Upper lobe of right lung (tissue), 1 donor: ENCODE data around the gene SLC1A4. TPM values are rescaled to one million over a fixed set of nuclear protein-coding genes. Genes with fewer than 3 reads are reported as not detected.

Experiments
- ATAC-seq: fragments of 200-7000 bp; cut with Tn5 transposase; one replicate; pipeline ENCODE4 v1.9.1; 2020; ENCODE audit warnings: mild to moderate bottlenecking, moderate library complexity
- DNase-seq: peaks from one replicate; pipeline ENCODE4 v3.0.0-alpha.2; 2020
- H3K27ac ChIP-seq: fragments of 200-600 bp; one replicate; pipeline ENCODE4 v1.8.0; 2022
- H3K27me3 ChIP-seq: fragments of 200-600 bp; one replicate; pipeline ENCODE4 v1.8.0; 2022; ENCODE audit warnings: mild to moderate bottlenecking
- H3K36me3 ChIP-seq: fragments of 200-600 bp; one replicate; pipeline ENCODE4 v1.8.0; 2022
- H3K4me1 ChIP-seq: fragments of 200-600 bp; one replicate; pipeline ENCODE4 v1.8.0; 2022
- H3K4me3 ChIP-seq: fragments of 200-600 bp; one replicate; pipeline ENCODE4 v1.8.0; 2022; ENCODE audit warnings: mild to moderate bottlenecking
- H3K9me3 ChIP-seq: fragments of 200-600 bp; one replicate; pipeline ENCODE4 v1.8.0; 2022
- intact Hi-C: fragments of 100-400 bp; cut with DNase I; formaldehyde crosslinking; loops from one replicate; pipeline ENCODE4 v1.11.0; 2022
- total RNA-seq: library from RNA; stranded (reverse); fragmentation: NEBNext Ultra II Directional; extraction: Animal tissue kit (Norgen Biotek cat#: 25700); gene quantifications from one replicate; pipeline ENCODE4 v1.2.1, GENCODE V29; 2021
- TF ChIP-seq, protein P1 (sequence below): fragments of 200-600 bp; IDR thresholded peaks from one replicate; pipeline ENCODE4 v1.8.0; 2022; ENCODE audit warnings: antibody characterized with exemption
- donor health status: DM: no; HTN: yes; CAD: no; lungs with severe emphysema.

The SLC1A4 gene
- total RNA-seq, 1 donor from 2014 or later: 12.2 TPM

DNA sequence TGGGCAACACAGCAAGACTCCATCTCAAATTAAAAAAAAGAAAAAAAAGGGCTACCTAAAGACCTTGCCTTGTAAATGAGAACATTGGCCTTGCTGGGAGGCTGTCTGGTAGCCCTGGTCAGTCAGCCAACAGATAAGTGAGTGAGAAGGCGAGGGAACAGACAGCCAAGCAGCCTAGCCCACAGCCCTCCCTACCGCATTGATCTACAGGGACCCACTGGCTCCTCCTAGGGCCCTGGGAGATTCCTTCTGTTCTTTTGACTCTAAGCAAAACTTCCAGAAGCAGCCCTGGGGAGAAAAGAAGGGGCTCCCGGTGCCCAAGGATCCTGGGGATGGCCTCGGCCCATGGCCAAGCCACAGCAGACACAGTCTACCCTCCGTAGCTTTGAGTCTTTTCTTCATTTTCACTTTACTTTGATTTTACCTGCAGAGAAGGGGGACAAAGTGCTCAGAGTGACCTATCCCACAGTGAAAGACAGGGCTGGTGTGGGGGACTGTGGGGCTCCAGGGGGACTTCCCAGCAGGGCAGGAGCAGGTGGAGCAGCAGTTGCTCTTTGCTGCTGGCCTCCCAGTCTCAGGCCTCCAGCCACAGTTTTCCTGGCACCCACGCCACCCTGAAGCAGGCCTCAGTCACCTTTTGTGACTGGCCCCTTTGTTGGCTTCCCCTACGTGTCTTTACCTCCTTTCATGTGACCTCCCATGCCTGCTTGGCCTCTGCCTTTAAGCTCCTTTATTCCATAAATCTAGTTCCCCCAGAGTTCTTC lies 72.1 kb downstream of the SLC1A4 start:
- no peak for DNase-seq
- intact Hi-C loops: no loop called here

DNA sequence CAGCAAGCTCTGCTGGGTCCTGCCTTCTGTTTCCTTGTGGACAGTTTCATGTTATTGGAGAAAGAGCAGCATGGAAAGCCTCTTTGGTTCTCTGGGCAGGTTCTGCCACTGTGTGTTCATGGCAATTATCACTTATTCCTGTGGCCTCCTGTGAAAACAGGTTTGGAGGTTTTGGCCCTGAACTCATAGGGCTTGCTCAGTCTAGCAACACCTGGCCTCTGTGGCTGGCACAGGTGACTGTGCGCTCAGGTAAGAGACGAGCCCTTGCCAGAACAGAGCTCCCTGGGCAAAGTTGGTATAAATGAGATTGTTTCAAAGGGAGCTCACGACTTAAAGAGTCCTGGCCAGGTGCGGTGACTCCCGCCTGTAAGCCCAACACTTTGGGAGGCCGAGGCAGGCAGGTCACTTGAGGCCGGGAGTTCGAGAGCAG lies 72.7 kb downstream of the SLC1A4 start:
- Histone ChIP-seq H3K27ac (no peak overlapping the region), H3K4me1 (peaks cover 54% of the 10 kb centered on the region), H3K36me3 (no peaks in the 10 kb centered on the region), H3K27me3 (no peaks in the 10 kb centered on the region), H3K4me3 (no peak overlapping the region), H3K9me3 (no peaks in the 10 kb centered on the region)
- intact Hi-C loops: no loop called here
- ATAC-seq (no peak), DNase-seq (no peak)
- TF ChIP-seq, protein P1, sequence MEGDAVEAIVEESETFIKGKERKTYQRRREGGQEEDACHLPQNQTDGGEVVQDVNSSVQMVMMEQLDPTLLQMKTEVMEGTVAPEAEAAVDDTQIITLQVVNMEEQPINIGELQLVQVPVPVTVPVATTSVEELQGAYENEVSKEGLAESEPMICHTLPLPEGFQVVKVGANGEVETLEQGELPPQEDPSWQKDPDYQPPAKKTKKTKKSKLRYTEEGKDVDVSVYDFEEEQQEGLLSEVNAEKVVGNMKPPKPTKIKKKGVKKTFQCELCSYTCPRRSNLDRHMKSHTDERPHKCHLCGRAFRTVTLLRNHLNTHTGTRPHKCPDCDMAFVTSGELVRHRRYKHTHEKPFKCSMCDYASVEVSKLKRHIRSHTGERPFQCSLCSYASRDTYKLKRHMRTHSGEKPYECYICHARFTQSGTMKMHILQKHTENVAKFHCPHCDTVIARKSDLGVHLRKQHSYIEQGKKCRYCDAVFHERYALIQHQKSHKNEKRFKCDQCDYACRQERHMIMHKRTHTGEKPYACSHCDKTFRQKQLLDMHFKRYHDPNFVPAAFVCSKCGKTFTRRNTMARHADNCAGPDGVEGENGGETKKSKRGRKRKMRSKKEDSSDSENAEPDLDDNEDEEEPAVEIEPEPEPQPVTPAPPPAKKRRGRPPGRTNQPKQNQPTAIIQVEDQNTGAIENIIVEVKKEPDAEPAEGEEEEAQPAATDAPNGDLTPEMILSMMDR: no peak

More for the DNA sequence above, 72.1 kb downstream of the SLC1A4 start:
- Histone ChIP-seq H3K27ac (no peak overlapping the region), H3K4me3 (no peak overlapping the region), H3K36me3 (no peaks in the 10 kb centered on the region), H3K27me3 (no peaks in the 10 kb centered on the region), H3K9me3 (no peaks in the 10 kb centered on the region), H3K4me1 (peaks cover 54% of the 10 kb centered on the region)
- no peak for ATAC-seq
- TF ChIP-seq, protein P1: no peak

DNA sequence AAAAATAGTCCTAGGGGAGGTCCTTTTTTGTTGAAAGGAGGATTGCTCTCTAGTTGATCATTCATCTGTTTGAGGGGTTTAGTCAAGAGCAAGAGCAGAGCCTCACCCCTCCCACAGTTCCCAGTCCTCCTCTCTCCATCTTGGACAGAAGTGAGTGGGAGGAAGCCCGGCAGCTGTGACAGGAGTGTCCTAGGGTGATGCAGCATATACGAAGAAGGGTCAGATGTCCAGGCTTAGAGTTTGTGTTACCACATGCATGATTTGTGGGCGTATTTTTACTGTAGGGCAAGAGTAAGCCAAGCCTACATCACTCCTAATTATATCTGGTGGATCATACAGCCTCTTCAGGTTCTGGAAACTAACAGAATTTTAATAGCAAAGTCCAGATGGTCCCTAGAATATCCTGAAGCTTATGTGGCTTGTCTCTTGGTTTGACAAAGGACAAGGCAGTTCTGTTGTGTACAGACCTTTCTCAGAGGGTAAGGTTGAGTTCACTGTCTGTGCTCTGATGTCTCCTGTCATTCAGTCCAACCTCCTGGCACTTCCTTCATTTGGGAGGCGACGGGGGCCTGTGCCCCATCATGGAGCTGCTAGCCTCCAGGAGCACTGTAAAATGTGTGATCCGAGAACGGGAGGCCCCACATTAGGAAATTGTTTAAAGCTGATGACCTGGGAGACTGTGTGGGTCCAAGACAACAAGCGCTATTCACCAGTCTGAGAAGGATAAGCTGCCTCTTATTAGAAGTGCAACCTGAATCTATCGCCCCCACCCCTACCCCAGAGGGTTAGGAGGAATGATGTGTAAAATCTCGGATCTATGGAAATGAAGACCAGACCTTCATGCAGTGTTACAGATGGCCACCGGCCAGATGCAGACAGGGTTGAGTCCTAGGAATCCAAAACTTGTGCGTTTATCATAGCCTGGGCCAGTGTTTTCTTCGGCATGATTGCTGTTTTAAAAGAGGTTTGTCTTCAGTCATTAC lies 73.9 kb downstream of the SLC1A4 start:
- peak; percentile 64 for ATAC-seq
- H3K4me1 ChIP-seq: peaks cover 46% of the 10 kb centered on the region
- intact Hi-C loops: no loop called here

DNA sequence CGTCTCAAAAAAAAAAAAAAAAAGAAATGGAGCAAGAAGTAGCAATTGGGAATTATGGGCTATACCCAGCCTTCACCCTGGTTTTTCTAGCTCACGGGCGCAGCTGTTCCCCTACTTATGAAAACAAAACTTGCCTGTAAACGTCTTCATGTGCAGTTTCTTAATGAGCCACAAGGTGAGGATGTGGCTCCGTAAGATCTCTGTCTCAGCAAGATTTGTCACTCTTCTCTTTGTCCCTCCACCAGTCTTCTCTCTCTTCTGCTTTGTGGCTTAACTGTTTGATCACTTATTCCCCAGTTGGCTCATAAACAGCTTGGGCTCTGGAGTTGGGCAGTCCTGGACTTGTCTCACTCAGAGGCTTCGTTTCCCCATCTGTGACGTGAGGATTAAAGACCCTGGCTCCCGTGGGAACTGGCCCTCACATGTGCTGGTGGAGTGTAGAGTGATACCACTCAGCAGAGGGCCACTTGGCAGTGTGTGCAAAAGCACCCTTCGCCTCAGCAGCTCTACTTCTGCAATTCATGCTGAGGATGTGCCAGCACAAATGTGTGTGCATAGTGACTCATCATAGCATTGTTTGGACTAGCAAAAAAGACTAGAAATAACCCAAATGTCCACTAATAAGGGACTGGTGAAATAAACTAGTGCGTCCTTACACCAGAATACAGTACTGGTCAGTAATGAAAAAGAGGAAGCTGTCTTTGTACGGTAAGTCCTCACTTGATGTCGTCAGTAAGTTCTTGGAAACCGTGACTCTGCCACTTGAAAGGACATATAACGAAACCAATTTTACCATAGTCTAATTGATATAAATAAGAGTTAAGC lies 75.7 kb downstream of the SLC1A4 start:
- TF ChIP-seq, protein P1: peak; percentile 71
- ATAC-seq (peak; percentile 81), DNase-seq (peak; percentile 77)
- no peaks in the 10 kb centered on the region for H3K36me3 ChIP-seq
- peaks cover 58% of the 10 kb centered on the region for H3K4me1 ChIP-seq
- intact Hi-C loops: no loop called here
- no peaks in the 10 kb centered on the region for H3K27me3 ChIP-seq
- H3K9me3 ChIP-seq: no peaks in the 10 kb centered on the region
- no peak overlapping the region for H3K4me3 ChIP-seq
- H3K27ac ChIP-seq: peak overlapping the region; percentile 61

More for the DNA sequence above, 73.9 kb downstream of the SLC1A4 start:
- no peaks in the 10 kb centered on the region for H3K27me3 ChIP-seq
- H3K4me3 ChIP-seq: no peak overlapping the region
- no peaks in the 10 kb centered on the region for H3K36me3 ChIP-seq
- no peaks in the 10 kb centered on the region for H3K9me3 ChIP-seq
- DNase-seq: no peak
- H3K27ac ChIP-seq: peak overlapping the region; percentile 52
- TF ChIP-seq, protein P1: no peak
